Activated B cell treated with CpG ODN at 0.5 μM for 24 hours (primary cell): ENCODE results near the gene AP1AR. TPM values are rescaled to one million over a fixed set of nuclear protein-coding genes. Genes with fewer than 3 reads are reported as not detected.

ENCODE experiments used
- ATAC-seq: fragments of 200-7000 bp; cut with Tn5 transposase; one replicate; pipeline ENCODE4 v1.10.0; 2021; ENCODE audit warnings: low read depth, mild to moderate bottlenecking, moderate library complexity
- CTCF ChIA-PET: fragments of 350-600 bp; sonication (Branson Sonifier 250); formaldehyde crosslinking; loops from one replicate; lab custom pipeline; 2021; ENCODE audit warnings: antibody characterized with exemption; lab: Charles Lee
- POLR2A ChIA-PET: fragments of 350-600 bp; sonication (Branson Sonifier 250); formaldehyde crosslinking; loops from one replicate; lab custom pipeline; 2021; ENCODE audit warnings: antibody characterized with exemption; lab: Charles Lee
- DNase-seq: peaks from one replicate; pipeline ENCODE4 v3.0.0; 2022
- H3K27ac Mint-ChIP-seq: one replicate; pipeline ENCODE4 v1.8.0; 2020; ENCODE audit warnings: mixed read lengths
- H3K27me3 Mint-ChIP-seq: one replicate; pipeline ENCODE4 v1.8.0; 2021; ENCODE audit warnings: mixed read lengths
- H3K36me3 Mint-ChIP-seq: one replicate; pipeline ENCODE4 v1.8.0; 2021; ENCODE audit warnings: low read depth, mixed read lengths
- H3K4me1 Mint-ChIP-seq: one replicate; pipeline ENCODE4 v1.8.0; 2021; ENCODE audit warnings: mixed read lengths
- H3K4me3 Mint-ChIP-seq: one replicate; pipeline ENCODE4 v1.8.0; 2020; ENCODE audit warnings: mild to moderate bottlenecking, mixed read lengths
- H3K9me3 Mint-ChIP-seq: one replicate; pipeline ENCODE4 v1.8.0; 2020; ENCODE audit warnings: mixed read lengths
- CTCF ChIP-seq: fragments of 200-600 bp; IDR thresholded peaks from one replicate; pipeline ENCODE4 v1.8.0; 2022; ENCODE audit warnings: antibody characterized with exemption, mild to moderate bottlenecking
- intact Hi-C: fragments of 100-400 bp; cut with micrococcal nuclease; formaldehyde crosslinking; loops from one replicate; pipeline ENCODE4 v1.15.1; 2024
- total RNA-seq: library from RNA; stranded (reverse); gene quantifications from 2 replicates; pipeline ENCODE4 v1.2.3, GENCODE V29; 2022

Gene AP1AR
- total RNA-seq, 1 donor from 2014 or later: 24.3 TPM

- POLR2A ChIA-PET: interaction anchor here (0.6 to 3.8 kb wide), 6 partner anchors 14 to 79 kb away, joined by 3 to 27 read pairs (median 7); partner anchors contain the start of genes ALPK1, AP1AR and TIFA
- no peak for ATAC-seq
- H3K36me3 Mint-ChIP-seq: peaks cover 5% of the 10 kb centered on the region
- no peaks in the 10 kb centered on the region for H3K27me3 Mint-ChIP-seq
- intact Hi-C loops: no loop called here
- H3K4me3 Mint-ChIP-seq: no peak overlapping the region
- H3K27ac Mint-ChIP-seq: peak overlapping the region; percentile 75
- TF ChIP-seq CTCF: no peak
- peaks cover 24% of the 10 kb centered on the region for H3K4me1 Mint-ChIP-seq
- H3K9me3 Mint-ChIP-seq: no peaks in the 10 kb centered on the region
- DNase-seq: no peak
- CTCF ChIA-PET: interaction anchor here (0.9 to 2.8 kb wide), 5 partner anchors 10 to 32 kb away, joined by 3 to 13 read pairs (median 4); no protein-coding TSS in a partner anchor
These were observed 79.9 kb downstream of the AP1AR start for GRCh38 chr4:112311516-112311915.

- ChIA-PET CTCF (interaction anchor here (1.2 to 2.8 kb wide), 3 partner anchors 9 to 33 kb away, joined by 4 to 13 read pairs (median 4); no protein-coding TSS in a partner anchor), POLR2A (interaction anchor here (0.9 to 3.8 kb wide), 5 partner anchors 15 to 81 kb away, joined by 4 to 27 read pairs (median 7); partner anchors contain the start of genes ALPK1, AP1AR and TIFA)
- DNase-seq (no peak), ATAC-seq (peak; percentile 87)
- peaks cover 5% of the 10 kb centered on the region for H3K36me3 Mint-ChIP-seq
- no peaks in the 10 kb centered on the region for H3K9me3 Mint-ChIP-seq
- H3K27ac Mint-ChIP-seq: no peak overlapping the region
- intact Hi-C loops: loop anchor here (1.0 to 2.0 kb wide), 6 partner anchors 9 to 325 kb away; partner anchors contain the start of genes ALPK1, AP1AR, LARP7 and TIFA
- no peak overlapping the region for H3K4me3 Mint-ChIP-seq
- peaks cover 19% of the 10 kb centered on the region for H3K4me1 Mint-ChIP-seq
- TF ChIP-seq CTCF: no peak
- H3K27me3 Mint-ChIP-seq: no peaks in the 10 kb centered on the region
These were observed 81.1 kb downstream of the AP1AR start for GRCh38 chr4:112312610-112313239.

GRCh38 chr4:112315446-112315845 is 83.9 kb downstream of the AP1AR start:
- no peaks in the 10 kb centered on the region for H3K27me3 Mint-ChIP-seq
- ChIA-PET POLR2A (no interaction called here), CTCF (no interaction called here)
- peak overlapping the region; percentile 31 for H3K27ac Mint-ChIP-seq
- ATAC-seq (no peak), DNase-seq (no peak)
- H3K36me3 Mint-ChIP-seq: peaks cover 3% of the 10 kb centered on the region
- no peak for TF ChIP-seq CTCF
- peaks cover 27% of the 10 kb centered on the region for H3K4me1 Mint-ChIP-seq
- no peaks in the 10 kb centered on the region for H3K9me3 Mint-ChIP-seq
- intact Hi-C loops: no loop called here
- H3K4me3 Mint-ChIP-seq: no peak overlapping the region

- Mint-ChIP-seq H3K4me3 (no peak overlapping the region), H3K27me3 (no peaks in the 10 kb centered on the region), H3K27ac (no peak overlapping the region), H3K4me1 (peaks cover 25% of the 10 kb centered on the region), H3K36me3 (peaks cover 5% of the 10 kb centered on the region), H3K9me3 (no peaks in the 10 kb centered on the region)
- CTCF ChIA-PET: interaction anchor here (0.6 kb wide), 1 partner anchor 217 kb away, joined by 3 read pairs; no protein-coding TSS in a partner anchor
- no peak for DNase-seq
- no peak for ATAC-seq
- POLR2A ChIA-PET: interaction anchor here (0.9 kb wide), 1 partner anchor 31 kb away, joined by 3 read pairs; no protein-coding TSS in a partner anchor
- intact Hi-C loops: no loop called here
- no peak for TF ChIP-seq CTCF
These were observed 84.8 kb downstream of the AP1AR start for GRCh38 chr4:112316360-112316759.
